H1 (cell line): ENCODE results near the gene ATG16L2. TPM values are rescaled to one million over a fixed set of nuclear protein-coding genes. Genes with fewer than 3 reads are reported as not detected.

ENCODE experiments used
- CTCF ChIA-PET: fragments of 300-600 bp; sonication (Branson Sonifier 250); formaldehyde crosslinking; loops from one replicate; lab custom pipeline; 2021; ENCODE audit not compliant: partially characterized antibody; lab: Charles Lee
- POLR2A ChIA-PET: fragments of 300-600 bp; sonication (Branson Sonifier 250); formaldehyde crosslinking; loops from one replicate; lab custom pipeline; 2021; ENCODE audit warnings: inconsistent platforms; ENCODE audit not compliant: partially characterized antibody; lab: Charles Lee
- DNase-seq, 2 experiments: peaks; one replicate each; pipeline versions ENCODE4 v3.0.0 to v3.0.0-alpha.2; 2010 to 2022; ENCODE audit warnings: low spot score in 2 of 2, low read depth in 1 of 2, mixed read lengths in 1 of 2
- FAIRE-seq: peaks from 2 replicates; lab custom pipeline; 2011; peaks lifted over from hg19 to GRCh38; lab: Jason Lieb, UNC
- H2AFZ ChIP-seq: 2 replicates; pipeline ENCODE4 v1.8.1; 2012; ENCODE audit warnings: low read length, inconsistent platforms
- H2AK5ac ChIP-seq: 2 replicates; pipeline ENCODE4 v1.6.1; 2013; ENCODE audit warnings: low read depth, low read length
- H2BK120ac ChIP-seq: replicated peaks from 2 replicates; pipeline ENCODE3; 2013; ENCODE audit warnings: low read depth, low read length, inconsistent platforms
- H2BK12ac ChIP-seq: 2 replicates; pipeline ENCODE4 v1.6.1; 2013; ENCODE audit warnings: low read depth, low read length
- H2BK15ac ChIP-seq: 2 replicates; pipeline ENCODE4 v1.6.1; 2013; ENCODE audit warnings: low read length
- H2BK20ac ChIP-seq: 2 replicates; pipeline ENCODE4 v1.6.1; 2013; ENCODE audit warnings: low read length
- H2BK5ac ChIP-seq: 2 replicates; pipeline ENCODE4 v1.6.1; 2013; ENCODE audit warnings: low read depth, low read length
- H3K14ac ChIP-seq: 2 replicates; pipeline ENCODE4 v1.6.1; 2013; ENCODE audit warnings: inconsistent platforms; ENCODE audit not compliant: insufficient read length
- H3K18ac ChIP-seq: 2 replicates; pipeline ENCODE4 v1.6.1; 2013; ENCODE audit warnings: low read length; ENCODE audit errors: extremely low read depth
- H3K23ac ChIP-seq: 2 replicates; pipeline ENCODE4 v1.6.1; 2013; ENCODE audit warnings: inconsistent platforms; ENCODE audit not compliant: insufficient read length
- H3K23me2 ChIP-seq: 2 replicates; pipeline ENCODE4 v1.6.1; 2013; ENCODE audit warnings: low read depth, low read length
- H3K27ac ChIP-seq: 2 replicates; pipeline ENCODE4 v1.6.1; 2011; ENCODE audit warnings: low read depth, low read length, inconsistent platforms
- H3K27me3 ChIP-seq, 4 experiments: replicated peaks in 1 of 4; 1 replicate in 1 of 4; 2 replicates in 3 of 4; pipeline versions ENCODE4 v1.6.1 to v1.8.1; 2011 to 2013; ENCODE audit warnings: low read length in 3 of 4, mild to moderate bottlenecking in 3 of 4, inconsistent platforms in 2 of 4, mixed read lengths in 2 of 4, moderate library complexity in 1 of 4; ENCODE audit not compliant: control insufficient read depth in 3 of 4, insufficient read depth in 3 of 4; ENCODE audit errors: extremely low read depth in 1 of 4
- H3K36me3 ChIP-seq, 4 experiments: 2 replicates each; pipeline versions ENCODE4 v1.6.1 to v1.8.1; 2011 to 2013; ENCODE audit warnings: mild to moderate bottlenecking in 4 of 4, low read length in 3 of 4, moderate library complexity in 2 of 4, control low read depth in 1 of 4, inconsistent platforms in 1 of 4; ENCODE audit not compliant: insufficient read depth in 4 of 4, control insufficient read depth in 2 of 4
- H3K4ac ChIP-seq: replicated peaks from 2 replicates; pipeline ENCODE3; 2013; ENCODE audit warnings: low read length, low read depth, mixed read lengths, inconsistent platforms; ENCODE audit not compliant: insufficient read length
- H3K4me1 ChIP-seq, 4 experiments: replicated peaks in 1 of 4; 1 replicate in 1 of 4; 2 replicates in 3 of 4; pipeline versions ENCODE4 v1.6.1 to v1.8.1; 2011 to 2013; ENCODE audit warnings: low read length in 3 of 4, inconsistent platforms in 2 of 4, mixed read lengths in 1 of 4; ENCODE audit not compliant: insufficient read depth in 4 of 4, control insufficient read depth in 3 of 4
- H3K4me2 ChIP-seq, 2 experiments: 2 replicates each; pipeline versions ENCODE4 v1.6.1 to v1.8.1; 2011 to 2013; ENCODE audit warnings: low read depth in 2 of 2, low read length in 2 of 2, control low read depth in 1 of 2, inconsistent platforms in 1 of 2, mild to moderate bottlenecking in 1 of 2; ENCODE audit not compliant: insufficient read depth in 1 of 2
- H3K4me3 ChIP-seq, 4 experiments: fragments of 200-600, 300-600 bp in 1 of 4; sonication (generic), shearing (Covaris generic), sonication (Bioruptor Twin) in 1 of 4; 2 replicates each; pipeline versions ENCODE4 v1.5.1 to v1.8.1; 2011 to 2016; ENCODE audit warnings: low read length in 4 of 4, low read depth in 3 of 4, control low read depth in 2 of 4, inconsistent platforms in 2 of 4, mild to moderate bottlenecking in 2 of 4, mixed read lengths in 1 of 4, moderate library complexity in 1 of 4; ENCODE audit not compliant: insufficient read depth in 2 of 4; ENCODE audit errors: extremely low read depth in 1 of 4
- H3K56ac ChIP-seq: replicated peaks from 2 replicates; pipeline ENCODE3; 2013; ENCODE audit warnings: low read depth, mild to moderate bottlenecking, mixed read lengths, low read length, inconsistent platforms; ENCODE audit not compliant: insufficient read length
- H3K79me1 ChIP-seq: 2 replicates; pipeline ENCODE4 v1.6.1; 2013; ENCODE audit warnings: low read depth, low read length, control low read depth
- H3K79me2 ChIP-seq, 2 experiments: 2 replicates each; pipeline versions ENCODE4 v1.6.1 to v1.8.1; 2012 to 2013; ENCODE audit warnings: low read length in 2 of 2, mild to moderate bottlenecking in 2 of 2, inconsistent platforms in 1 of 2; ENCODE audit not compliant: insufficient read depth in 2 of 2, control insufficient read depth in 1 of 2
- H3K9ac ChIP-seq, 4 experiments: replicated peaks in 1 of 4; 1 replicate in 1 of 4; 2 replicates in 3 of 4; pipeline versions ENCODE4 v1.6.1 to v1.8.1; 2011 to 2013; ENCODE audit warnings: low read depth in 3 of 4, low read length in 3 of 4, control low read depth in 2 of 4, mild to moderate bottlenecking in 2 of 4, moderate library complexity in 2 of 4, inconsistent platforms in 1 of 4; ENCODE audit errors: extremely low read depth in 1 of 4
- H3K9me3 ChIP-seq, 2 experiments: 2 replicates each; pipeline versions ENCODE4 v1.6.1 to v1.8.1; 2012 to 2013; ENCODE audit warnings: mild to moderate bottlenecking in 2 of 2, moderate library complexity in 2 of 2, control low read depth in 1 of 2, inconsistent platforms in 1 of 2, low read depth in 1 of 2, low read length in 1 of 2, mixed read lengths in 1 of 2; ENCODE audit not compliant: insufficient read depth in 2 of 2
- H4K20me1 ChIP-seq, 2 experiments: replicated peaks in 1 of 2; 2 replicates each; pipeline versions ENCODE3 to v1.8.1; 2011 to 2013; ENCODE audit warnings: inconsistent platforms in 2 of 2, low read length in 2 of 2, mild to moderate bottlenecking in 1 of 2; ENCODE audit not compliant: insufficient read depth in 2 of 2, control insufficient read depth in 1 of 2
- H4K5ac ChIP-seq: 2 replicates; pipeline ENCODE4 v1.6.1; 2013; ENCODE audit warnings: low read length, low read depth, mixed read lengths, inconsistent platforms; ENCODE audit not compliant: insufficient read length
- H4K8ac ChIP-seq: 2 replicates; pipeline ENCODE4 v1.8.0; 2013; ENCODE audit warnings: mild to moderate bottlenecking, moderate library complexity, low read length, inconsistent platforms; ENCODE audit not compliant: insufficient read depth; ENCODE audit errors: extremely low read depth
- H4K91ac ChIP-seq: replicated peaks from 2 replicates; pipeline ENCODE3; 2013; ENCODE audit warnings: low read length, mixed read lengths, inconsistent platforms; ENCODE audit not compliant: insufficient read length
- BCL11A ChIP-seq, 2 experiments: IDR thresholded peaks; one replicate each; pipeline ENCODE4 v1.6.1; 2011; ENCODE audit warnings: low read depth in 2 of 2, low read length in 2 of 2, mild to moderate bottlenecking in 2 of 2
- CBX8 ChIP-seq: fragments of 300-800, 300-1000 bp; sonication (generic); IDR thresholded peaks from 2 replicates; pipeline ENCODE4 v1.7.1; 2016; ENCODE audit warnings: low read depth, low read length, borderline replicate concordance
- EGR1 ChIP-seq: IDR thresholded peaks from 2 replicates; pipeline ENCODE4 v1.6.1; 2011; ENCODE audit warnings: low read depth, low read length, borderline replicate concordance
- GABPA ChIP-seq: IDR thresholded peaks from 2 replicates; pipeline ENCODE4 v1.6.1; 2011; ENCODE audit warnings: mild to moderate bottlenecking, low read length, moderate library complexity, borderline replicate concordance; ENCODE audit not compliant: insufficient read depth
- GTF2F1 ChIP-seq: IDR thresholded peaks from 2 replicates; pipeline ENCODE4 v1.6.1; 2012; ENCODE audit warnings: low read depth, low read length, improper control_type of control experiment, borderline replicate concordance
- HDAC6 ChIP-seq: IDR thresholded peaks from one replicate; pipeline ENCODE4 v1.7.1; 2012; ENCODE audit warnings: low read depth, mild to moderate bottlenecking, inconsistent platforms, low read length, moderate library complexity
- JUN ChIP-seq: IDR thresholded peaks from 2 replicates; pipeline ENCODE4 v1.6.1; 2011; ENCODE audit warnings: low read depth, mild to moderate bottlenecking, improper control_type of control experiment, low read length
- POLR2AphosphoS5 ChIP-seq: IDR thresholded peaks from 2 replicates; pipeline ENCODE4 v1.6.1; 2011; ENCODE audit warnings: low read depth, low read length
- RBBP5 ChIP-seq: IDR thresholded peaks from 2 replicates; pipeline ENCODE4 v1.7.1; 2012; ENCODE audit warnings: low read depth, mild to moderate bottlenecking, inconsistent platforms, low read length, moderate library complexity, borderline replicate concordance
- RNF2 ChIP-seq: fragments of 200-900, 300-1000 bp; sonication (generic); IDR thresholded peaks from 2 replicates; pipeline ENCODE4 v1.7.1; 2016; ENCODE audit warnings: borderline replicate concordance, low read depth, mild to moderate bottlenecking, antibody characterized with exemption, low read length; ENCODE audit not compliant: poor library complexity, severe bottlenecking; ENCODE audit errors: missing control alignments
- SAP30 ChIP-seq: fragments of 300-600 bp; sonication (generic); IDR thresholded peaks from 2 replicates; pipeline ENCODE4 v1.7.1; 2012; ENCODE audit warnings: low read length, moderate library complexity, mild to moderate bottlenecking, inconsistent platforms; ENCODE audit not compliant: insufficient read depth, insufficient replicate concordance
- SP2 ChIP-seq: IDR thresholded peaks from 2 replicates; pipeline ENCODE4 v1.6.1; 2012; ENCODE audit warnings: mild to moderate bottlenecking, low read length, inconsistent platforms
- SP4 ChIP-seq: IDR thresholded peaks from 2 replicates; pipeline ENCODE4 v1.6.1; 2012; ENCODE audit warnings: low read length, inconsistent platforms
- WGBS, 2 experiments: shearing (Covaris generic) in 1 of 2; methylation state at CpG; one replicate each; pipeline versions ENCODE4 v1.1.6 to v1.1.7; 2013 to 2015; ENCODE audit warnings: low lambda C conversion rate in 2 of 2, mixed read lengths in 2 of 2, inconsistent platforms in 1 of 2, low coverage in 1 of 2, missing lambda C conversion rate in 1 of 2; ENCODE audit not compliant: insufficient replicate concordance in 2 of 2, insufficient coverage in 1 of 2, insufficient read length in 1 of 2; ENCODE audit errors: extremely low coverage in 1 of 2, missing lambda C conversion rate in 1 of 2; 5-methylcytosine and 5-hydroxymethylcytosine counted together
- polyA plus RNA-seq, 7 experiments: library from polyadenylated mRNA; depleted of rRNA in 3 of 7; stranded (reverse) in 5 of 7; unstranded in 2 of 7; fragments of >200 nt in 5 of 7; fragments of 200-250 nt in 2 of 7; gene quantifications; 1 replicate in 5 of 7; 2 replicates in 1 of 7; 4 replicates in 1 of 7; pipeline versions ENCODE4 v1.2.1 to v1.2.3, GENCODE V29; 2011 to 2013; ENCODE audit warnings: missing spikeins in 2 of 7, mixed read lengths in 2 of 7
- total RNA-seq: library from RNA; stranded (reverse); fragmentation: NEBNext Ultra II Directional; extraction: Animal tissue kit (Norgen Biotek cat#: 25700); gene quantifications from 2 replicates; pipeline ENCODE4 v1.2.1, GENCODE V29; 2021

The ATG16L2 gene
- total and polyA plus RNA-seq, 2 of the 8 experiments (the other 6 are each of a cell fraction or from before 2014, with no cell fraction given) = 11.0 to 18.5 TPM

DNA sequence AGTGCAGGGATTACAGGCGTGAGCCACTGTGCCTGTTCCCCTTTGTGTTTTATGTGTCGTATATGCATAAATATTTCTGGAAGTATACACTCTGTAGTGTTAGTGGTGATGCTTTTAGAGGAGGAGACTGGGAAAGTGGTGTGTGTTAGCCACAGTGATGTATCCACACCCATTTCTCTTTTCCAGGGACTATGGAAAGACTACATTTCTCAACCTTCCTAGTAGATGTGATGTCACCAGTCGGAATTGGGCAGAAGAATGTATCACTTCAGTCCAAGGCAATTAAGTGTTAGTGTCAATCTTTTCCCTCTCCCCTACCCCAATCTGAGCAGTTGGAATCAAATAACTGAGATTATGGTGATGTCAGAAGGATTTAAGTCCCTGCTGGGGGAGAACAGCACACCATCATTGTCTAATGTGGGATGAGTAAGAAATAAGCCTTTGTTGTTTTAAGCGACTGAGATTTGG is 5.8 kb upstream of the ATG16L2 start:
- no peak overlapping the region for H2BK5ac ChIP-seq
- DNase-seq (no peak), FAIRE-seq (no peak)
- peaks cover 0 to 8% (median 4%) of the 10 kb centered on the region in 4 experiments; a peak in 5 of 7 replicates for H3K4me1 ChIP-seq
- no peak overlapping the region for H2BK120ac ChIP-seq
- no peak overlapping the region for H2BK20ac ChIP-seq
- H3K4me3 ChIP-seq = no peak overlapping the region
- H4K8ac ChIP-seq = no peak overlapping the region
- no peak overlapping the region for H3K14ac ChIP-seq
- H3K27ac ChIP-seq = no peak overlapping the region
- ChIA-PET CTCF (interaction anchor here (1.0 to 5.7 kb wide), 3 partner anchors 14 to 83 kb away, joined by 4 to 51 read pairs (median 8); partner anchors contain the start of gene STARD10), POLR2A (interaction anchor here (1.0 to 1.2 kb wide), 2 partner anchors 10 to 15 kb away, joined by 4 read pairs; partner anchors contain the start of gene STARD10)
- no peaks in the 10 kb centered on the region for H3K79me1 ChIP-seq
- peaks cover 3% of the 10 kb centered on the region; the same call in 1 of the 2 replicates for H3K23me2 ChIP-seq
- H3K9me3 ChIP-seq = no peaks in the 10 kb centered on the region
- no peak overlapping the region for H2AK5ac ChIP-seq
- peaks cover 0 to 2% of the 10 kb centered on the region in 2 experiments; a peak in 1 of 4 replicates for H3K79me2 ChIP-seq
- H4K91ac ChIP-seq = no peak overlapping the region
- H3K4ac ChIP-seq = no peak overlapping the region
- H3K36me3 ChIP-seq = peaks cover 0 to 3% (median 0%) of the 10 kb centered on the region in 4 experiments; a peak in 1 of 8 replicates
- H3K18ac ChIP-seq = no peak overlapping the region
- H4K20me1 ChIP-seq = peaks cover 0 to 6% of the 10 kb centered on the region in 2 experiments
- H2AFZ ChIP-seq = no peak overlapping the region
- H3K4me2 ChIP-seq = no peak overlapping the region
- H4K5ac ChIP-seq = no peak overlapping the region
- no peak overlapping the region for H3K56ac ChIP-seq
- H3K27me3 ChIP-seq = peaks cover 0 to 4% (median 2%) of the 10 kb centered on the region in 4 experiments; a peak in 3 of 7 replicates
- H2BK12ac ChIP-seq = no peak overlapping the region
- H3K23ac ChIP-seq = no peak overlapping the region
- WGBS, 2 experiments = 92% methylated on average over 4 of the region's 4 CpGs; no CpG with 5 or more reads in 1 of the 2 experiments
- no peak overlapping the region for H3K9ac ChIP-seq
- H2BK15ac ChIP-seq = no peak overlapping the region
- TF ChIP-seq HDAC6 = no peak
- no peak for TF ChIP-seq SP4
- TF ChIP-seq GABPA = no peak
- no peak for TF ChIP-seq GTF2F1
- TF ChIP-seq RNF2 = no peak
- TF ChIP-seq CBX8 = no peak
- no peak for TF ChIP-seq SAP30
- TF ChIP-seq JUN = no peak
- TF ChIP-seq BCL11A (IDR thresholded peaks at IDR 0.05; ENCODE audit: low read depth in 2 of 2, low read length in 2 of 2) = no peak
- no peak for TF ChIP-seq RBBP5
- TF ChIP-seq POLR2AphosphoS5 = no peak
- no peak for TF ChIP-seq EGR1
- no peak for TF ChIP-seq SP2
